NCI-H510A (cell line): ENCODE results near the gene SRRM4.

ENCODE experiments used
- DNase-seq: peaks from one replicate; lab custom pipeline; 2025; lab: John Stamatoyannopoulos, UW

SRRM4 gene

GRCh38 chr12:119204131-119204530 lies 222.8 kb downstream of the SRRM4 start:
- DNase-seq = no peak

GRCh38 chr12:119204671-119205285 lies 223.4 kb downstream of the SRRM4 start:
- DNase-seq = no peak

GRCh38 chr12:119206348-119207062 lies 225.2 kb downstream of the SRRM4 start:
- DNase-seq = no peak

GRCh38 chr12:119207063-119207560 lies 225.8 kb downstream of the SRRM4 start:
- DNase-seq = no peak

- DNase-seq = peak; percentile 54
These were observed 227.3 kb downstream of the SRRM4 start for GRCh38 chr12:119208626-119209061.

- DNase-seq = no peak
These were observed 230.5 kb downstream of the SRRM4 start for GRCh38 chr12:119211884-119212283.
